Tibial nerve (tissue), 3 donors: ENCODE results near the gene POLE4.

ENCODE experiments used
- CTCF ChIP-seq, 5 experiments: fragments of 200-600 bp in 3 of 5; fragments of 450-650 bp in 2 of 5; sonication (generic) in 3 of 5; IDR thresholded peaks; one replicate each; pipeline ENCODE4 v1.5.1; 2016 to 2019; ENCODE audit warnings: antibody characterized with exemption in 5 of 5, mild to moderate bottlenecking in 3 of 5, moderate library complexity in 2 of 5
- POLR2A ChIP-seq, 2 donors: fragments of 450-650 bp; IDR thresholded peaks; one replicate each; pipeline ENCODE4 v1.6.1; 2017; ENCODE audit warnings: antibody characterized with exemption in 2 of 2, mild to moderate bottlenecking in 2 of 2, moderate library complexity in 2 of 2

GRCh38 chr2:74924463-74925265, 33.8 kb upstream of the POLE4 start:
- no peak for TF ChIP-seq CTCF (IDR thresholded peaks at IDR 0.05)
- TF ChIP-seq POLR2A (IDR thresholded peaks at IDR 0.05): no peak
